GM23338 (cell line): ENCODE data around the gene KLK10. TPM values are rescaled to one million over a fixed set of nuclear protein-coding genes. Genes with fewer than 3 reads are reported as not detected.

Source experiments
- ATAC-seq: fragments of 200-7000 bp; cut with Tn5 transposase; 3 replicates; pipeline ENCODE4 v1.9.1; 2020
- DNase-seq: peaks from one replicate; pipeline ENCODE4 v3.0.0-alpha.2; 2015; ENCODE audit warnings: low spot score
- H2AFZ ChIP-seq: fragments of 200-600 bp; sonication (generic); 2 replicates; pipeline ENCODE4 v1.8.0; 2016; ENCODE audit warnings: antibody characterized with exemption, mild to moderate bottlenecking, moderate library complexity
- H3F3A ChIP-seq: fragments of 200-600 bp; sonication (generic); replicated peaks from 2 replicates; pipeline ENCODE4 v1.8.0; 2017; ENCODE audit warnings: antibody characterized with exemption, mixed run types, low read depth
- H3K27ac ChIP-seq: fragments of 200-600 bp; sonication (generic); 2 replicates; pipeline ENCODE4 v1.6.1; 2016; ENCODE audit warnings: low read depth
- H3K27me3 ChIP-seq: fragments of 200-600 bp; sonication (generic); 2 replicates; pipeline ENCODE4 v1.8.0; 2016; ENCODE audit warnings: mild to moderate bottlenecking, mixed run types, moderate library complexity; ENCODE audit not compliant: insufficient read depth
- H3K36me3 ChIP-seq: fragments of 200-600 bp; sonication (generic); 2 replicates; pipeline ENCODE4 v1.8.0; 2016; ENCODE audit warnings: mild to moderate bottlenecking; ENCODE audit not compliant: insufficient read depth
- H3K4me1 ChIP-seq: fragments of 200-600 bp; sonication (generic); 2 replicates; pipeline ENCODE4 v1.8.0; 2016; ENCODE audit warnings: mild to moderate bottlenecking, moderate library complexity; ENCODE audit not compliant: insufficient read depth
- H3K4me2 ChIP-seq: fragments of 200-600 bp; sonication (generic); 2 replicates; pipeline ENCODE4 v1.7.1; 2017; ENCODE audit warnings: mixed run types
- H3K4me3 ChIP-seq: fragments of 200-600 bp; sonication (generic); 2 replicates; pipeline ENCODE4 v1.6.1; 2016; ENCODE audit warnings: mixed run types
- H3K79me2 ChIP-seq: fragments of 200-600 bp; sonication (generic); replicated peaks from 2 replicates; pipeline ENCODE4 v1.8.0; 2017; ENCODE audit warnings: mild to moderate bottlenecking; ENCODE audit not compliant: insufficient read depth
- H3K9me2 ChIP-seq: fragments of 200-600 bp; sonication (generic); 2 replicates; pipeline ENCODE4 v1.8.0; 2017; ENCODE audit not compliant: insufficient read depth
- H4K20me1 ChIP-seq: fragments of 200-600 bp; sonication (generic); replicated peaks from 2 replicates; pipeline ENCODE4 v1.8.0; 2017; ENCODE audit warnings: mild to moderate bottlenecking; ENCODE audit not compliant: insufficient read depth
- H3K27ac Mint-ChIP-seq: 2 replicates; pipeline ENCODE4 v1.8.0; 2020; ENCODE audit warnings: inconsistent platforms, mild to moderate bottlenecking, moderate library complexity, mixed read lengths
- H3K27me3 Mint-ChIP-seq: 3 replicates; pipeline ENCODE4 v1.8.0; 2022; ENCODE audit warnings: low read depth, mild to moderate bottlenecking, moderate library complexity, mixed read lengths, inconsistent platforms; ENCODE audit not compliant: insufficient read depth, poor library complexity
- H3K36me3 Mint-ChIP-seq: 3 replicates; pipeline ENCODE4 v1.8.0; 2021; ENCODE audit warnings: low read depth, mild to moderate bottlenecking, inconsistent platforms, moderate library complexity, mixed read lengths
- H3K4me1 Mint-ChIP-seq: 3 replicates; pipeline ENCODE4 v1.8.0; 2020; ENCODE audit warnings: mild to moderate bottlenecking, inconsistent platforms, mixed read lengths
- H3K4me3 Mint-ChIP-seq: 3 replicates; pipeline ENCODE4 v1.8.0; 2021; ENCODE audit warnings: moderate library complexity, mild to moderate bottlenecking, inconsistent platforms, mixed read lengths
- H3K9me3 Mint-ChIP-seq: 3 replicates; pipeline ENCODE4 v1.8.0; 2020; ENCODE audit warnings: moderate library complexity, mild to moderate bottlenecking, inconsistent platforms, mixed read lengths
- CREB1 ChIP-seq: fragments of 250-450 bp; sonication (Bioruptor Pico); IDR thresholded peaks from 2 replicates; pipeline ENCODE4 v1.5.0; 2020; ENCODE audit warnings: low read depth, mild to moderate bottlenecking, moderate library complexity
- EZH2 ChIP-seq: fragments of 200-600 bp; sonication (generic); IDR thresholded peaks from one replicate; pipeline ENCODE4 v1.8.0; 2017; ENCODE audit warnings: antibody characterized with exemption, mild to moderate bottlenecking, low read depth; ENCODE audit not compliant: unreplicated experiment
- EZH2phosphoT487 ChIP-seq: fragments of 200-600 bp; sonication (generic); IDR thresholded peaks from one replicate; pipeline ENCODE4 v1.8.1; 2018; ENCODE audit warnings: antibody characterized with exemption; ENCODE audit not compliant: unreplicated experiment
- JUNB ChIP-seq: IDR thresholded peaks from one replicate; pipeline ENCODE4 v1.6.1; 2016; ENCODE audit warnings: antibody characterized with exemption; ENCODE audit not compliant: unreplicated experiment
- NANOG ChIP-seq: IDR thresholded peaks from 2 replicates; pipeline ENCODE4 v1.6.1; 2016; ENCODE audit warnings: antibody characterized with exemption, borderline replicate concordance
- POLR2AphosphoS5 ChIP-seq: IDR thresholded peaks from 2 replicates; pipeline ENCODE4 v1.6.1; 2016; ENCODE audit warnings: antibody characterized with exemption, low read depth
- REST ChIP-seq: IDR thresholded peaks from one replicate; pipeline ENCODE4 v1.6.1; 2018; ENCODE audit warnings: antibody characterized with exemption; ENCODE audit not compliant: unreplicated experiment
- STAT1 ChIP-seq: IDR thresholded peaks from one replicate; pipeline ENCODE4 v1.6.1; 2016; ENCODE audit warnings: antibody characterized with exemption; ENCODE audit not compliant: unreplicated experiment
- ZNF114 ChIP-seq: fragments of 250-450 bp; sonication (Bioruptor Pico); IDR thresholded peaks from 2 replicates; pipeline ENCODE4 v1.5.0; 2020; ENCODE audit warnings: mild to moderate bottlenecking, moderate library complexity
- ZNF331 ChIP-seq: fragments of 250-450 bp; sonication (Bioruptor Pico); IDR thresholded peaks from 2 replicates; pipeline ENCODE4 v1.5.0; 2020; ENCODE audit warnings: low read depth, mild to moderate bottlenecking, moderate library complexity
- polyA plus RNA-seq: library from polyadenylated mRNA; unstranded; fragments of >200 nt; fragmentation: Nextera tagmentation; extraction: Ambion mirVana; gene quantifications from 2 replicates; pipeline ENCODE4 v1.2.1, GENCODE V29; 2016
- total RNA-seq: library from RNA; depleted of rRNA; stranded (reverse); fragments of >200 nt; shearing (Covaris generic); gene quantifications from 2 replicates; pipeline ENCODE4 v1.2.3, GENCODE V29; 2014
- TF ChIP-seq, protein P1 (sequence below): fragments of 250-450 bp; sonication (Bioruptor Pico); IDR thresholded peaks from 2 replicates; pipeline ENCODE4 v1.5.0; 2020; ENCODE audit warnings: mild to moderate bottlenecking, moderate library complexity
- TF ChIP-seq, protein P2 (sequence below), 2 experiments: fragments of 200-600 bp in 1 of 2; sonication (generic) in 1 of 2; conservative IDR thresholded peaks; 2 replicates each; pipeline versions ENCODE4 v1.5.1 to v1.6.1; 2016 to 2017; ENCODE audit warnings: antibody characterized with exemption in 2 of 2, low read depth in 2 of 2, mild to moderate bottlenecking in 2 of 2, moderate library complexity in 1 of 2
- TF ChIP-seq, protein P3 (sequence below): IDR thresholded peaks from 2 replicates; pipeline ENCODE4 v1.6.1; 2016; ENCODE audit warnings: antibody characterized with exemption

KLK10 gene
- total and polyA plus RNA-seq, 2 experiments from 2014 or later: 6.1 to 6.6 TPM

DNA sequence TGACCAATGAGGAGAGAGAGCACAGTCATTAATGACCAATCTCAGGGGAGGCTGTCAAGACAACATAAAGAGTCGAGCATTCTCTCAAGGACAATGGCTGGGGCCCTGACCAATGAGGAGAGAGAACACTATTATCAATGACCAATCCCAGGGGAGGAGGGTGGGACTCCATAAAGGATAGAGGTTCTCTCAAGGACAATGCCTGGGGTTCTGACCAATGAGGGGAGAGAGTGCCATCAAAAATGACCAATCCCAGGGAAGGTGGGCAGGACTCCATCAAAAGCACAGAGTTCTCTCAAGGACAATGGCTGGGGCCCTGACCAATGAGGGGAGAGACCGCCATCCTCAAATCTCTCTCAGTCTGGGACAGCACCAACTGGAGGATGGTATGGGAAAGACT lies 10.2 kb upstream of the KLK10 start:
- H3K27me3 Mint-ChIP-seq: peaks cover 20% of the 10 kb centered on the region
- no peak for ATAC-seq

More for the DNA sequence above, 10.2 kb upstream of the KLK10 start:
- H3K9me2 ChIP-seq: peaks cover 7% of the 10 kb centered on the region; the same call in 1 of the 2 replicates
- Mint-ChIP-seq H3K9me3 (no peaks in the 10 kb centered on the region; the same call in 2 of the 3 replicates), H3K36me3 (peaks cover 3% of the 10 kb centered on the region; the same call in 1 of the 3 replicates), H3K4me1 (peaks cover 35% of the 10 kb centered on the region), H3K27ac (no peak overlapping the region), H3K4me3 (no peak overlapping the region)
- H3K4me1 ChIP-seq: peaks cover under 1% of the 10 kb centered on the region; the same call in 1 of the 2 replicates
- no peak overlapping the region for H3K4me2 ChIP-seq
- H3K27me3 ChIP-seq: no peaks in the 10 kb centered on the region
- TF ChIP-seq, protein P1, sequence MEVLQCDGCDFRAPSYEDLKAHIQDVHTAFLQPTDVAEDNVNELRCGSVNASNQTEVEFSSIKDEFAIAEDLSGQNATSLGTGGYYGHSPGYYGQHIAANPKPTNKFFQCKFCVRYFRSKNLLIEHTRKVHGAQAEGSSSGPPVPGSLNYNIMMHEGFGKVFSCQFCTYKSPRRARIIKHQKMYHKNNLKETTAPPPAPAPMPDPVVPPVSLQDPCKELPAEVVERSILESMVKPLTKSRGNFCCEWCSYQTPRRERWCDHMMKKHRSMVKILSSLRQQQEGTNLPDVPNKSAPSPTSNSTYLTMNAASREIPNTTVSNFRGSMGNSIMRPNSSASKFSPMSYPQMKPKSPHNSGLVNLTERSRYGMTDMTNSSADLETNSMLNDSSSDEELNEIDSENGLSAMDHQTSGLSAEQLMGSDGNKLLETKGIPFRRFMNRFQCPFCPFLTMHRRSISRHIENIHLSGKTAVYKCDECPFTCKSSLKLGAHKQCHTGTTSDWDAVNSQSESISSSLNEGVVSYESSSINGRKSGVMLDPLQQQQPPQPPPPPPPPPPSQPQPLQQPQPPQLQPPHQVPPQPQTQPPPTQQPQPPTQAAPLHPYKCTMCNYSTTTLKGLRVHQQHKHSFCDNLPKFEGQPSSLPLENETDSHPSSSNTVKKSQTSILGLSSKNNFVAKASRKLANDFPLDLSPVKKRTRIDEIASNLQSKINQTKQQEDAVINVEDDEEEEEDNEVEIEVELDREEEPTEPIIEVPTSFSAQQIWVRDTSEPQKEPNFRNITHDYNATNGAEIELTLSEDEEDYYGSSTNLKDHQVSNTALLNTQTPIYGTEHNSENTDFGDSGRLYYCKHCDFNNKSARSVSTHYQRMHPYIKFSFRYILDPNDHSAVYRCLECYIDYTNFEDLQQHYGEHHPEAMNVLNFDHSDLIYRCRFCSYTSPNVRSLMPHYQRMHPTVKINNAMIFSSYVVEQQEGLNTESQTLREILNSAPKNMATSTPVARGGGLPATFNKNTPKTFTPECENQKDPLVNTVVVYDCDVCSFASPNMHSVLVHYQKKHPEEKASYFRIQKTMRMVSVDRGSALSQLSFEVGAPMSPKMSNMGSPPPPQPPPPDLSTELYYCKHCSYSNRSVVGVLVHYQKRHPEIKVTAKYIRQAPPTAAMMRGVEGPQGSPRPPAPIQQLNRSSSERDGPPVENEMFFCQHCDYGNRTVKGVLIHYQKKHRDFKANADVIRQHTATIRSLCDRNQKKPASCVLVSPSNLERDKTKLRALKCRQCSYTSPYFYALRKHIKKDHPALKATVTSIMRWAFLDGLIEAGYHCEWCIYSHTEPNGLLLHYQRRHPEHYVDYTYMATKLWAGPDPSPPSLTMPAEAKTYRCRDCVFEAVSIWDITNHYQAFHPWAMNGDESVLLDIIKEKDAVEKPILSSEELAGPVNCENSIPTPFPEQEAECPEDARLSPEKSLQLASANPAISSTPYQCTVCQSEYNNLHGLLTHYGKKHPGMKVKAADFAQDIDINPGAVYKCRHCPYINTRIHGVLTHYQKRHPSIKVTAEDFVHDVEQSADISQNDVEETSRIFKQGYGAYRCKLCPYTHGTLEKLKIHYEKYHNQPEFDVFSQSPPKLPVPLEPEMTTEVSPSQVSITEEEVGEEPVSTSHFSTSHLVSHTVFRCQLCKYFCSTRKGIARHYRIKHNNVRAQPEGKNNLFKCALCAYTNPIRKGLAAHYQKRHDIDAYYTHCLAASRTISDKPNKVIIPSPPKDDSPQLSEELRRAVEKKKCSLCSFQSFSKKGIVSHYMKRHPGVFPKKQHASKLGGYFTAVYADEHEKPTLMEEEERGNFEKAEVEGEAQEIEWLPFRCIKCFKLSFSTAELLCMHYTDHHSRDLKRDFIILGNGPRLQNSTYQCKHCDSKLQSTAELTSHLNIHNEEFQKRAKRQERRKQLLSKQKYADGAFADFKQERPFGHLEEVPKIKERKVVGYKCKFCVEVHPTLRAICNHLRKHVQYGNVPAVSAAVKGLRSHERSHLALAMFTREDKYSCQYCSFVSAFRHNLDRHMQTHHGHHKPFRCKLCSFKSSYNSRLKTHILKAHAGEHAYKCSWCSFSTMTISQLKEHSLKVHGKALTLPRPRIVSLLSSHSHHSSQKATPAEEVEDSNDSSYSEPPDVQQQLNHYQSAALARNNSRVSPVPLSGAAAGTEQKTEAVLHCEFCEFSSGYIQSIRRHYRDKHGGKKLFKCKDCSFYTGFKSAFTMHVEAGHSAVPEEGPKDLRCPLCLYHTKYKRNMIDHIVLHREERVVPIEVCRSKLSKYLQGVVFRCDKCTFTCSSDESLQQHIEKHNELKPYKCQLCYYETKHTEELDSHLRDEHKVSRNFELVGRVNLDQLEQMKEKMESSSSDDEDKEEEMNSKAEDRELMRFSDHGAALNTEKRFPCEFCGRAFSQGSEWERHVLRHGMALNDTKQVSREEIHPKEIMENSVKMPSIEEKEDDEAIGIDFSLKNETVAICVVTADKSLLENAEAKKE (CRISPR knock-in tag): no peak
- TF ChIP-seq CREB1: no peak
- no peak for TF ChIP-seq JUNB
- TF ChIP-seq ZNF114 (CRISPR knock-in tag): no peak
- TF ChIP-seq, protein P2, sequence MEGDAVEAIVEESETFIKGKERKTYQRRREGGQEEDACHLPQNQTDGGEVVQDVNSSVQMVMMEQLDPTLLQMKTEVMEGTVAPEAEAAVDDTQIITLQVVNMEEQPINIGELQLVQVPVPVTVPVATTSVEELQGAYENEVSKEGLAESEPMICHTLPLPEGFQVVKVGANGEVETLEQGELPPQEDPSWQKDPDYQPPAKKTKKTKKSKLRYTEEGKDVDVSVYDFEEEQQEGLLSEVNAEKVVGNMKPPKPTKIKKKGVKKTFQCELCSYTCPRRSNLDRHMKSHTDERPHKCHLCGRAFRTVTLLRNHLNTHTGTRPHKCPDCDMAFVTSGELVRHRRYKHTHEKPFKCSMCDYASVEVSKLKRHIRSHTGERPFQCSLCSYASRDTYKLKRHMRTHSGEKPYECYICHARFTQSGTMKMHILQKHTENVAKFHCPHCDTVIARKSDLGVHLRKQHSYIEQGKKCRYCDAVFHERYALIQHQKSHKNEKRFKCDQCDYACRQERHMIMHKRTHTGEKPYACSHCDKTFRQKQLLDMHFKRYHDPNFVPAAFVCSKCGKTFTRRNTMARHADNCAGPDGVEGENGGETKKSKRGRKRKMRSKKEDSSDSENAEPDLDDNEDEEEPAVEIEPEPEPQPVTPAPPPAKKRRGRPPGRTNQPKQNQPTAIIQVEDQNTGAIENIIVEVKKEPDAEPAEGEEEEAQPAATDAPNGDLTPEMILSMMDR (conservative IDR thresholded peaks at IDR 0.05; ENCODE audit: low read depth in 2 of 2): no peak; a peak in 1 of 4 replicates
- no peak for TF ChIP-seq POLR2AphosphoS5
- no peak for TF ChIP-seq NANOG
- TF ChIP-seq STAT1: no peak
- TF ChIP-seq, protein P3, sequence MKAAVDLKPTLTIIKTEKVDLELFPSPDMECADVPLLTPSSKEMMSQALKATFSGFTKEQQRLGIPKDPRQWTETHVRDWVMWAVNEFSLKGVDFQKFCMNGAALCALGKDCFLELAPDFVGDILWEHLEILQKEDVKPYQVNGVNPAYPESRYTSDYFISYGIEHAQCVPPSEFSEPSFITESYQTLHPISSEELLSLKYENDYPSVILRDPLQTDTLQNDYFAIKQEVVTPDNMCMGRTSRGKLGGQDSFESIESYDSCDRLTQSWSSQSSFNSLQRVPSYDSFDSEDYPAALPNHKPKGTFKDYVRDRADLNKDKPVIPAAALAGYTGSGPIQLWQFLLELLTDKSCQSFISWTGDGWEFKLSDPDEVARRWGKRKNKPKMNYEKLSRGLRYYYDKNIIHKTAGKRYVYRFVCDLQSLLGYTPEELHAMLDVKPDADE: no peak
- no peak for TF ChIP-seq ZNF331 (CRISPR knock-in tag)
- TF ChIP-seq EZH2: no peak
- no peak for TF ChIP-seq REST
- TF ChIP-seq EZH2phosphoT487: no peak
- H3F3A ChIP-seq: no peaks in the 10 kb centered on the region
- H2AFZ ChIP-seq: no peak overlapping the region
- H4K20me1 ChIP-seq: no peaks in the 10 kb centered on the region
- no peaks in the 10 kb centered on the region for H3K79me2 ChIP-seq
- no peaks in the 10 kb centered on the region for H3K36me3 ChIP-seq
- no peak overlapping the region for H3K4me3 ChIP-seq
- peak; percentile 56 for DNase-seq
- no peak overlapping the region for H3K27ac ChIP-seq
